Gastrocnemius medialis (tissue), 4 donors: ENCODE results near the gene TMEM253. TPM values are rescaled to one million over a fixed set of nuclear protein-coding genes. Genes with fewer than 3 reads are reported as not detected.

Experiments used
- ATAC-seq, 2 donors: fragments of 150-250 bp; one replicate each; pipeline ENCODE4 v1.9.1; 2016
- DNase-seq, 2 donors: peaks; one replicate each; pipeline ENCODE4 v3.0.0-alpha.2; 2019
- H3K27ac ChIP-seq, 4 donors: fragments of 200-600 bp; sonication (generic); 1 replicate in 1 of 4; 2 replicates in 3 of 4; pipeline ENCODE4 v1.5.1; 2016 to 2018; ENCODE audit warnings: mild to moderate bottlenecking in 2 of 4, moderate library complexity in 1 of 4
- H3K27me3 ChIP-seq, 3 donors: fragments of 200-600 bp; sonication (generic) in 2 of 3; 1 replicate in 1 of 3; 2 replicates in 2 of 3; pipeline versions ENCODE4 v1.5.1 to v1.6.0; 2016 to 2019; ENCODE audit warnings: mild to moderate bottlenecking in 1 of 3, moderate library complexity in 1 of 3
- H3K36me3 ChIP-seq, 2 donors: fragments of 200-600 bp; sonication (generic) in 1 of 2; one replicate each; pipeline ENCODE4 v1.5.1; 2017 to 2018
- H3K4me1 ChIP-seq, 2 donors: fragments of 200-600 bp; sonication (generic) in 1 of 2; one replicate each; pipeline ENCODE4 v1.5.1; 2016 to 2017; ENCODE audit warnings: mild to moderate bottlenecking in 2 of 2
- H3K4me3 ChIP-seq, 4 donors: fragments of 200-600 bp; sonication (generic) in 3 of 4; 1 replicate in 1 of 4; 2 replicates in 3 of 4; pipeline ENCODE4 v1.5.1; 2016 to 2019; ENCODE audit warnings: mild to moderate bottlenecking in 2 of 4
- H3K9me3 ChIP-seq, 3 donors: fragments of 200-600 bp; sonication (generic) in 2 of 3; 1 replicate in 1 of 3; 2 replicates in 2 of 3; pipeline ENCODE4 v1.5.1; 2016 to 2019
- CTCF ChIP-seq, 5 experiments: fragments of 450-650 bp in 3 of 5; fragments of 200-600 bp in 2 of 5; sonication (generic) in 2 of 5; IDR thresholded peaks in 4 of 5; conservative IDR thresholded peaks in 1 of 5; 1 replicate in 4 of 5; 2 replicates in 1 of 5; pipeline ENCODE4 v1.5.1; 2016 to 2019; ENCODE audit warnings: antibody characterized with exemption in 5 of 5, mild to moderate bottlenecking in 3 of 5, moderate library complexity in 3 of 5
- POLR2A ChIP-seq, 2 donors: fragments of 450-650 bp; IDR thresholded peaks; one replicate each; pipeline ENCODE4 v1.6.1; 2017; ENCODE audit warnings: antibody characterized with exemption in 2 of 2, mild to moderate bottlenecking in 2 of 2, moderate library complexity in 2 of 2
- in situ Hi-C, 4 donors: fragments of 200-750 bp; cut with MboI; loops; one replicate each; pipeline versions ENCODE4 v1.15.0 to v1.8.0; 2017; ENCODE audit warnings: low sequenced_read_pairs in 4 of 4
- intact Hi-C: fragments of 100-400 bp; cut with DNase I; formaldehyde crosslinking; loops from one replicate; pipeline ENCODE4 v1.15.1; 2023; ENCODE audit warnings: low total_unique reads
- total RNA-seq, 4 donors: library from RNA; depleted of rRNA; stranded (reverse); fragments of >200 nt; gene quantifications; one replicate each; pipeline versions ENCODE4 v1.1.0 to v1.2.3, GENCODE V29; 2016

Gene TMEM253
- total RNA-seq, 4 donors from 2014 or later = 0.19 to 0.35 TPM; not detected in 2

DNA sequence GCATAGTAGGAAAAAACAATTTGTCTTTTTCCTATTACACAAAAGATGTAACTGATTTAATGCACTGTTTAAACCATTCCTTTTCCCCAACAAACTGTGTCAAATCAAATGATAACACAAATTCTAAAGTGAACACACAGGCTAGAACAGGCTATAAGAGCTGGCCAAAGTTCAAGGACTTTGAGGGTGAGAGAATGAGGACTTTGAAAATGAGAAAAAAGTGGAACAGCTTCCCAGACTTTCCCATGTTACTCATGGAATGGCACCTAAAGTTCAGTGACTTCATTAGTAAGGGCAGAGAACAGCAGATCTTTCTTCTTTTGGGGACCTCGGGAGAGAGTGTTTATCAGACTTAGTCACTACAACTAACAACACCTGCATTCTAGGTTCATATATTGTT lies 22.6 kb downstream of the TMEM253 start:
- H3K9me3 ChIP-seq = no peaks in the 10 kb centered on the region
- no peaks in the 10 kb centered on the region for H3K4me1 ChIP-seq
- DNase-seq (no peak), ATAC-seq (no peak)
- intact Hi-C loops (no loop called here), in situ Hi-C loops (loop anchor here (25.0 kb wide), 2 partner anchors 261 to 436 kb away; partner anchors contain the start of genes ANG (in 2 of the 4) and RNASE4 (in 2 of the 4))
- no peak overlapping the region for H3K4me3 ChIP-seq
- no peaks in the 10 kb centered on the region for H3K36me3 ChIP-seq
- H3K27ac ChIP-seq = no peak overlapping the region
- TF ChIP-seq CTCF (IDR thresholded peaks at IDR 0.05 in 4 of 5, conservative IDR thresholded peaks at IDR 0.05 in 1 of 5) (no peak), POLR2A (IDR thresholded peaks at IDR 0.05) (no peak)
- H3K27me3 ChIP-seq = peaks cover 0 to 3% (median 0%) of the 10 kb centered on the region in 3 donors

- Histone ChIP-seq H3K36me3 (no peaks in the 10 kb centered on the region), H3K27ac (no peak overlapping the region), H3K4me1 (no peaks in the 10 kb centered on the region), H3K9me3 (no peaks in the 10 kb centered on the region), H3K4me3 (no peak overlapping the region), H3K27me3 (no peaks in the 10 kb centered on the region)
- in situ Hi-C loops (no loop called here), intact Hi-C loops (no loop called here)
- ATAC-seq (no peak), DNase-seq (no peak)
- TF ChIP-seq CTCF (IDR thresholded peaks at IDR 0.05 in 4 of 5, conservative IDR thresholded peaks at IDR 0.05 in 1 of 5) (no peak), POLR2A (IDR thresholded peaks at IDR 0.05) (no peak)
Observed at GRCh38 chr14:21133901-21134300, 33.0 kb downstream of the TMEM253 start.

GRCh38 chr14:21136024-21136423 lies 35.2 kb downstream of the TMEM253 start:
- Histone ChIP-seq H3K27me3 (no peaks in the 10 kb centered on the region), H3K4me3 (no peak overlapping the region), H3K36me3 (no peaks in the 10 kb centered on the region), H3K27ac (no peak overlapping the region), H3K9me3 (no peaks in the 10 kb centered on the region), H3K4me1 (no peaks in the 10 kb centered on the region)
- ATAC-seq (no peak), DNase-seq (no peak)
- intact Hi-C loops (no loop called here), in situ Hi-C loops (no loop called here)
- TF ChIP-seq POLR2A (IDR thresholded peaks at IDR 0.05) (no peak), CTCF (IDR thresholded peaks at IDR 0.05 in 4 of 5, conservative IDR thresholded peaks at IDR 0.05 in 1 of 5) (peak in 4 of 5 experiments; percentile 22 to 62 (median 28))

- no peak for DNase-seq
- H3K9me3 ChIP-seq = no peaks in the 10 kb centered on the region
- H3K4me1 ChIP-seq = no peaks in the 10 kb centered on the region
- no peak overlapping the region for H3K27ac ChIP-seq
- peaks cover 0 to 4% (median 0%) of the 10 kb centered on the region in 3 donors for H3K27me3 ChIP-seq
- no peaks in the 10 kb centered on the region for H3K36me3 ChIP-seq
- no peak overlapping the region for H3K4me3 ChIP-seq
- ATAC-seq = no peak
- in situ Hi-C loops (no loop called here), intact Hi-C loops (no loop called here)
- TF ChIP-seq CTCF (IDR thresholded peaks at IDR 0.05 in 4 of 5, conservative IDR thresholded peaks at IDR 0.05 in 1 of 5) = no peak
Observed at GRCh38 chr14:21142357-21142756, 41.5 kb downstream of the TMEM253 start.

GRCh38 chr14:21145437-21145836 lies 44.6 kb downstream of the TMEM253 start:
- Histone ChIP-seq H3K9me3 (no peaks in the 10 kb centered on the region), H3K27ac (no peak overlapping the region), H3K36me3 (no peaks in the 10 kb centered on the region), H3K4me1 (no peaks in the 10 kb centered on the region), H3K4me3 (no peak overlapping the region), H3K27me3 (peaks cover 0 to 4% (median 0%) of the 10 kb centered on the region in 3 donors)
- DNase-seq (no peak), ATAC-seq (no peak)
- intact Hi-C loops = no loop called here
- in situ Hi-C loops = no loop called here
- TF ChIP-seq POLR2A (IDR thresholded peaks at IDR 0.05) (no peak), CTCF (IDR thresholded peaks at IDR 0.05 in 4 of 5, conservative IDR thresholded peaks at IDR 0.05 in 1 of 5) (no peak)
